IMR-90 (cell line): ENCODE data around the gene SBK3. TPM values are rescaled to one million over a fixed set of nuclear protein-coding genes. Genes with fewer than 3 reads are reported as not detected.

Source experiments
- ATAC-seq: fragments of 200-7000 bp; cut with Tn5 transposase; 2 replicates; pipeline ENCODE4 v1.9.1; 2020; ENCODE audit warnings: low read depth, mild to moderate bottlenecking, moderate library complexity
- BruUV-seq: library from RNA; stranded (reverse); fragments of 400-500 nt; replicated peaks from 2 replicates; lab custom pipeline; 2021; lab: Mats Ljungman, UMichigan
- CTCF ChIA-PET: fragments of 300-600 bp; formaldehyde crosslinking; extraction: SDS; loops from one replicate; lab custom pipeline; 2021; ENCODE audit warnings: antibody characterized with exemption; lab: Yijun Ruan, JAX
- POLR2A ChIA-PET: fragments of 300-600 bp; sonication (Branson Sonifier 250); formaldehyde crosslinking; loops from one replicate; lab custom pipeline; 2022; ENCODE audit warnings: antibody characterized with exemption; ENCODE audit not compliant: unreplicated experiment; lab: Charles Lee
- DNase-seq: peaks from one replicate; pipeline ENCODE4 v3.0.0; 2013
- H2AFZ ChIP-seq: replicated peaks from 2 replicates; pipeline ENCODE3; 2013; ENCODE audit warnings: low read length, mild to moderate bottlenecking; ENCODE audit not compliant: poor library complexity
- H2AK5ac ChIP-seq: 2 replicates; pipeline ENCODE4 v1.6.1; 2013; ENCODE audit warnings: low read depth, low read length, inconsistent platforms
- H2AK9ac ChIP-seq: replicated peaks from 2 replicates; pipeline ENCODE3; 2013; ENCODE audit warnings: mild to moderate bottlenecking, low read depth, low read length, moderate library complexity; ENCODE audit not compliant: poor library complexity
- H2BK120ac ChIP-seq: 2 replicates; pipeline ENCODE4 v1.6.1; 2013; ENCODE audit warnings: low read depth, low read length, inconsistent platforms
- H2BK15ac ChIP-seq: 3 replicates; pipeline ENCODE4 v1.6.1; 2013; ENCODE audit warnings: low read depth, low read length, inconsistent platforms
- H2BK20ac ChIP-seq: 2 replicates; pipeline ENCODE4 v1.6.1; 2013; ENCODE audit warnings: low read depth, mild to moderate bottlenecking, inconsistent platforms, low read length, moderate library complexity
- H2BK5ac ChIP-seq: 2 replicates; pipeline ENCODE4 v1.6.1; 2013; ENCODE audit warnings: mild to moderate bottlenecking, low read depth, low read length, inconsistent platforms; ENCODE audit not compliant: poor library complexity, severe bottlenecking
- H3K14ac ChIP-seq: replicated peaks from 2 replicates; pipeline ENCODE4 v1.6.1; 2013; ENCODE audit warnings: low read depth, low read length, inconsistent platforms
- H3K18ac ChIP-seq: 2 replicates; pipeline ENCODE4 v1.6.1; 2013; ENCODE audit warnings: low read depth, low read length, control low read depth
- H3K23ac ChIP-seq: 2 replicates; pipeline ENCODE4 v1.6.1; 2013; ENCODE audit warnings: low read depth, low read length, inconsistent platforms
- H3K27ac ChIP-seq: 2 replicates; pipeline ENCODE4 v1.5.1; 2013; ENCODE audit warnings: mild to moderate bottlenecking, control low read depth, low read length; ENCODE audit not compliant: insufficient read depth
- H3K27me3 ChIP-seq: 2 replicates; pipeline ENCODE4 v1.6.1; 2013; ENCODE audit warnings: low read length; ENCODE audit not compliant: control insufficient read depth, insufficient read depth
- H3K36me3 ChIP-seq: 2 replicates; pipeline ENCODE4 v1.6.1; 2013; ENCODE audit warnings: low read length, mixed read lengths; ENCODE audit not compliant: control insufficient read depth, insufficient read depth
- H3K4ac ChIP-seq: 2 replicates; pipeline ENCODE4 v1.6.1; 2013; ENCODE audit warnings: low read depth, low read length, inconsistent platforms
- H3K4me1 ChIP-seq: 2 replicates; pipeline ENCODE4 v1.6.1; 2013; ENCODE audit warnings: low read length, mixed read lengths; ENCODE audit not compliant: control insufficient read depth, insufficient read depth
- H3K4me2 ChIP-seq: 2 replicates; pipeline ENCODE4 v1.6.1; 2013; ENCODE audit warnings: low read depth, mild to moderate bottlenecking, control low read depth, low read length, moderate library complexity
- H3K4me3 ChIP-seq: 2 replicates; pipeline ENCODE4 v1.5.1; 2013; ENCODE audit warnings: low read depth, mild to moderate bottlenecking, control low read depth, low read length, moderate library complexity; ENCODE audit not compliant: insufficient read depth
- H3K56ac ChIP-seq: 2 replicates; pipeline ENCODE4 v1.6.1; 2013; ENCODE audit warnings: low read length, inconsistent platforms; ENCODE audit not compliant: insufficient read depth; ENCODE audit errors: extremely low read depth
- H3K79me1 ChIP-seq, 2 experiments: 2 replicates each; pipeline ENCODE4 v1.6.1; 2013; ENCODE audit warnings: low read length in 2 of 2, inconsistent platforms in 1 of 2, low read depth in 1 of 2
- H3K9ac ChIP-seq: 2 replicates; pipeline ENCODE4 v1.6.1; 2013; ENCODE audit warnings: low read depth, low read length, control low read depth
- H3K9me1 ChIP-seq: 2 replicates; pipeline ENCODE4 v1.6.1; 2013; ENCODE audit warnings: low read length, inconsistent platforms; ENCODE audit not compliant: insufficient read depth
- H3K9me3 ChIP-seq: 2 replicates; pipeline ENCODE4 v1.6.1; 2013; ENCODE audit warnings: low read length; ENCODE audit not compliant: control insufficient read depth, insufficient read depth
- H4K20me1 ChIP-seq: 2 replicates; pipeline ENCODE4 v1.6.1; 2013; ENCODE audit warnings: low read length, inconsistent platforms; ENCODE audit not compliant: insufficient read depth
- H4K5ac ChIP-seq: 2 replicates; pipeline ENCODE4 v1.6.1; 2013; ENCODE audit warnings: mild to moderate bottlenecking, low read depth, low read length, control low read depth
- H4K8ac ChIP-seq, 2 experiments: 2 replicates each; pipeline ENCODE4 v1.6.1; 2013; ENCODE audit warnings: low read depth in 2 of 2, low read length in 2 of 2, control low read depth in 1 of 2, inconsistent platforms in 1 of 2
- H4K91ac ChIP-seq: 2 replicates; pipeline ENCODE4 v1.6.1; 2013; ENCODE audit warnings: low read depth, low read length, inconsistent platforms; ENCODE audit not compliant: insufficient read depth
- CEBPB ChIP-seq: IDR thresholded peaks from 2 replicates; pipeline ENCODE4 v1.6.1; 2012; ENCODE audit warnings: low read depth, low read length, improper control_type of control experiment
- CHD1 ChIP-seq: IDR thresholded peaks from 2 replicates; pipeline ENCODE4 v1.6.1; 2012; ENCODE audit warnings: low read depth, low read length, improper control_type of control experiment
- FOS ChIP-seq: fragments of 150-350 bp; IDR thresholded peaks from 2 replicates; pipeline ENCODE4 v1.6.1; 2016; ENCODE audit warnings: low read depth, low read length
- MXI1 ChIP-seq: IDR thresholded peaks from 2 replicates; pipeline ENCODE4 v1.6.1; 2012; ENCODE audit warnings: low read depth, mild to moderate bottlenecking, low read length, moderate library complexity, borderline replicate concordance
- RCOR1 ChIP-seq: IDR thresholded peaks from 2 replicates; pipeline ENCODE4 v1.6.1; 2012; ENCODE audit warnings: mild to moderate bottlenecking, low read length, improper control_type of control experiment; ENCODE audit not compliant: insufficient replicate concordance
- RFX5 ChIP-seq: IDR thresholded peaks from 2 replicates; pipeline ENCODE4 v1.8.0; 2012; ENCODE audit warnings: low read depth, mild to moderate bottlenecking, low read length, moderate library complexity
- SMC3 ChIP-seq: fragments of 150-350 bp; IDR thresholded peaks from 2 replicates; pipeline ENCODE4 v1.6.1; 2016; ENCODE audit warnings: low read depth, mild to moderate bottlenecking, antibody characterized with exemption, low read length, moderate library complexity
- WGBS, 2 experiments: methylation state at CpG; one replicate each; pipeline versions ENCODE4 v1.1.5 to v1.1.7; 2013; ENCODE audit warnings: missing lambda C conversion rate in 2 of 2; ENCODE audit not compliant: insufficient read length in 1 of 2; ENCODE audit errors: extremely low coverage in 2 of 2; 5-methylcytosine and 5-hydroxymethylcytosine counted together
- dilution Hi-C: fragments of 300-500 bp; cut with HindIII; formaldehyde crosslinking; loops from one replicate; pipeline ENCODE4 v1.14.3; 2018; ENCODE audit warnings: low sequenced_read_pairs; ENCODE audit not compliant: unreplicated experiment
- in situ Hi-C: fragments of 300-500 bp; cut with MboI; formaldehyde crosslinking; loops from 3 replicates; pipeline ENCODE4 v1.14.3; 2019; ENCODE audit warnings: low sequenced_read_pairs, inconsistent platforms, mixed read lengths
- intact Hi-C: fragments of 100-400 bp; cut with micrococcal nuclease; formaldehyde crosslinking; loops from 2 replicates; pipeline ENCODE4 v1.10.0; 2022
- polyA plus RNA-seq, 3 experiments: library from polyadenylated mRNA; depleted of rRNA; stranded (reverse); fragments of >200 nt; gene quantifications; 2 replicates each; pipeline ENCODE4 v1.2.3, GENCODE V29; 2012; ENCODE audit warnings: low replicate concordance in 1 of 3
- total RNA-seq: library from RNA; depleted of rRNA; stranded (reverse); fragments of >200 nt; gene quantifications from 2 replicates; pipeline ENCODE4 v1.2.3, GENCODE V29; 2012
- TF ChIP-seq, protein P1 (sequence below): conservative IDR thresholded peaks from 2 replicates; pipeline ENCODE4 v1.5.1; 2012; ENCODE audit warnings: mild to moderate bottlenecking, low read depth, low read length, improper control_type of control experiment
- TF ChIP-seq, protein P2 (sequence below): fragments of 150-350 bp; IDR thresholded peaks from 2 replicates; pipeline ENCODE4 v1.6.1; 2017; ENCODE audit warnings: mild to moderate bottlenecking, antibody characterized with exemption, low read length, low read depth

Gene SBK3
- total and polyA plus RNA-seq, 2 of the 4 experiments (the other 2 are of a cell fraction), result 0.05 to 0.18 TPM

DNA sequence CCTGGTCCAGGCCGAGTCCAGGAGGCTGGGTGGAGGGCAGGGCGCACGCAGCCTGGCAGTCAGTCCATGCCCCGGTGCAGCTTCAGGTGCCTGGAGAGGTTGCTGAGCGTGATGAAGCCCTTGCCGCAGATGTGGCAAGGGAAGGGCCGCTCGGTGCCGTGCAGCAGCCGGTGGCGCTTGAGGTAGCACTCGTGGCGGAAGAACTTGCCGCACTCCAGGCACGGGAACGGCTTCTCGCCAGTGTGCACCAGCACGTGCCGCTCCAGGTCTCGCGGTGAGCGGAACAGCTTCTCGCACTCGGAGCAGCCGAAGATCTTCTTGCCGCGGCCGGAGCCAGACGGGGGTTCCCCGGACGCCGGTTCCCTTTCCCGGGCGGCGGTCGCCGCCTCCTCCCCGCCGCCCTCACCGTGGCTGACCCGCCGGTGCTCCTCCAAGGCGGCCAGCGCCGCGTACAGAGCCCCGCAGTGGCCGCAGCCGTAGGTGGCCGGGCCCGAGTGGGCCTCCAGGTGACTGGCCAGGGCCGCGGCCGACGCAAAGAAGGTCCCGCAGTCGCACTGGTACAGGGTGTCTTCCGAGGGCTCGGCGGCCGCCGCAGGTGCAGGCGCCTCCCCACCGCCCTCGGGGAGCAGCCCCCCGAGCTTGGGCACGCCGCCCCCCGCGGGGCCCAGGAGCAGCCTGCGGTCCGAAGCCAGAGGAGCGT is 47.2 kb upstream of the SBK3 start:
- no peak overlapping the region for H3K4ac ChIP-seq
- H4K91ac ChIP-seq, result no peak overlapping the region
- H3K23ac ChIP-seq, result no peak overlapping the region
- no peak overlapping the region for H2BK5ac ChIP-seq
- intact Hi-C loops (no loop called here), dilution Hi-C loops (no loop called here), in situ Hi-C loops (no loop called here)
- TF ChIP-seq RFX5 (no peak), MXI1 (no peak), CHD1 (no peak), CEBPB (no peak), RCOR1 (no peak), FOS (no peak), SMC3 (no peak)
- TF ChIP-seq, protein P1, sequence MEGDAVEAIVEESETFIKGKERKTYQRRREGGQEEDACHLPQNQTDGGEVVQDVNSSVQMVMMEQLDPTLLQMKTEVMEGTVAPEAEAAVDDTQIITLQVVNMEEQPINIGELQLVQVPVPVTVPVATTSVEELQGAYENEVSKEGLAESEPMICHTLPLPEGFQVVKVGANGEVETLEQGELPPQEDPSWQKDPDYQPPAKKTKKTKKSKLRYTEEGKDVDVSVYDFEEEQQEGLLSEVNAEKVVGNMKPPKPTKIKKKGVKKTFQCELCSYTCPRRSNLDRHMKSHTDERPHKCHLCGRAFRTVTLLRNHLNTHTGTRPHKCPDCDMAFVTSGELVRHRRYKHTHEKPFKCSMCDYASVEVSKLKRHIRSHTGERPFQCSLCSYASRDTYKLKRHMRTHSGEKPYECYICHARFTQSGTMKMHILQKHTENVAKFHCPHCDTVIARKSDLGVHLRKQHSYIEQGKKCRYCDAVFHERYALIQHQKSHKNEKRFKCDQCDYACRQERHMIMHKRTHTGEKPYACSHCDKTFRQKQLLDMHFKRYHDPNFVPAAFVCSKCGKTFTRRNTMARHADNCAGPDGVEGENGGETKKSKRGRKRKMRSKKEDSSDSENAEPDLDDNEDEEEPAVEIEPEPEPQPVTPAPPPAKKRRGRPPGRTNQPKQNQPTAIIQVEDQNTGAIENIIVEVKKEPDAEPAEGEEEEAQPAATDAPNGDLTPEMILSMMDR, result no peak
- TF ChIP-seq, protein P2, sequence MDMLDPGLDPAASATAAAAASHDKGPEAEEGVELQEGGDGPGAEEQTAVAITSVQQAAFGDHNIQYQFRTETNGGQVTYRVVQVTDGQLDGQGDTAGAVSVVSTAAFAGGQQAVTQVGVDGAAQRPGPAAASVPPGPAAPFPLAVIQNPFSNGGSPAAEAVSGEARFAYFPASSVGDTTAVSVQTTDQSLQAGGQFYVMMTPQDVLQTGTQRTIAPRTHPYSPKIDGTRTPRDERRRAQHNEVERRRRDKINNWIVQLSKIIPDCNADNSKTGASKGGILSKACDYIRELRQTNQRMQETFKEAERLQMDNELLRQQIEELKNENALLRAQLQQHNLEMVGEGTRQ, result no peak
- no peak overlapping the region for H2AK9ac ChIP-seq
- H3K36me3 ChIP-seq, result peaks cover 42% of the 10 kb centered on the region
- H3K27me3 ChIP-seq, result no peaks in the 10 kb centered on the region
- H4K5ac ChIP-seq, result no peak overlapping the region
- H2BK120ac ChIP-seq, result no peak overlapping the region
- peaks cover 0 to 8% of the 10 kb centered on the region in 2 experiments; a peak in 1 of 4 replicates for H3K79me1 ChIP-seq
- no peak overlapping the region for H2BK20ac ChIP-seq
- no peak overlapping the region for H2AFZ ChIP-seq
- BruUV-seq, result no TSS peak
- H3K14ac ChIP-seq, result no peak overlapping the region
- no peaks in the 10 kb centered on the region for H3K4me1 ChIP-seq
- no peak overlapping the region for H3K9ac ChIP-seq
- no peak overlapping the region for H3K56ac ChIP-seq
- no peak for DNase-seq
- H3K9me1 ChIP-seq, result no peaks in the 10 kb centered on the region; the same call in 1 of the 2 replicates
- ATAC-seq, result no peak
- POLR2A ChIA-PET, result no interaction called here
- 91% methylated on average over 46 of the region's 73 CpGs; no CpG with 5 or more reads in 1 of the 2 experiments for WGBS, 2 experiments
- H3K4me2 ChIP-seq, result no peak overlapping the region
- CTCF ChIA-PET, result no interaction called here
- no peak overlapping the region for H3K4me3 ChIP-seq
- H4K20me1 ChIP-seq, result no peaks in the 10 kb centered on the region
- no peak overlapping the region for H3K27ac ChIP-seq
- H2AK5ac ChIP-seq, result no peak overlapping the region
- H3K18ac ChIP-seq, result no peak overlapping the region
- no peak overlapping the region for H4K8ac ChIP-seq
- H3K9me3 ChIP-seq, result no peaks in the 10 kb centered on the region
- H2BK15ac ChIP-seq, result no peak overlapping the region
